WTC11 (cell line): Measurements from ENCODE around the gene MZF1. TPM values are rescaled to one million over a fixed set of nuclear protein-coding genes. Genes with fewer than 3 reads are reported as not detected.
A peak's percentile ranks its signal among the peaks of the same experiment; 100 is the strongest.

ENCODE experiments used
- ATAC-seq: fragments of 200-7000 bp; cut with Tn5 transposase; 2 replicates; pipeline ENCODE4 v1.10.0; 2021; ENCODE audit warnings: mild to moderate bottlenecking, moderate library complexity
- CTCF ChIA-PET: fragments of 300-600 bp; sonication (Branson Sonifier 250); formaldehyde crosslinking; loops from one replicate; lab custom pipeline; 2021; ENCODE audit warnings: antibody characterized with exemption; lab: Charles Lee
- POLR2A ChIA-PET: fragments of 350-600 bp; sonication (Branson Sonifier 250); formaldehyde crosslinking; loops from one replicate; lab custom pipeline; 2021; ENCODE audit warnings: antibody characterized with exemption; lab: Charles Lee
- DNase-seq: peaks from one replicate; pipeline ENCODE4 v3.0.0; 2021; ENCODE audit warnings: low spot score
- H3K27ac Mint-ChIP-seq: 2 replicates; pipeline ENCODE4 v1.8.0; 2021; ENCODE audit warnings: mixed read lengths
- H3K27me3 Mint-ChIP-seq: 2 replicates; pipeline ENCODE4 v1.8.0; 2021; ENCODE audit warnings: low read depth, mild to moderate bottlenecking, moderate library complexity, mixed read lengths
- H3K36me3 Mint-ChIP-seq: 2 replicates; pipeline ENCODE4 v1.8.0; 2021; ENCODE audit warnings: mixed read lengths
- H3K4me1 Mint-ChIP-seq: 2 replicates; pipeline ENCODE4 v1.8.0; 2022; ENCODE audit warnings: mixed read lengths
- H3K4me3 Mint-ChIP-seq: 2 replicates; pipeline ENCODE4 v1.8.0; 2021; ENCODE audit warnings: mild to moderate bottlenecking, moderate library complexity, mixed read lengths
- H3K9me3 Mint-ChIP-seq: 2 replicates; pipeline ENCODE4 v1.8.0; 2021; ENCODE audit warnings: mixed read lengths
- ATF1 ChIP-seq: sonication (generic); formaldehyde crosslinking; IDR thresholded peaks from 2 replicates; pipeline ENCODE4 v1.8.1; 2023; ENCODE audit warnings: mild to moderate bottlenecking, moderate library complexity, missing genetic modification reagents
- CBFB ChIP-seq: sonication (generic); formaldehyde crosslinking; IDR thresholded peaks from 2 replicates; pipeline ENCODE4 v1.8.1; 2022; ENCODE audit warnings: mild to moderate bottlenecking, low read depth, missing genetic modification reagents
- CTCF ChIP-seq: fragments of 200-600 bp; IDR thresholded peaks from 2 replicates; pipeline ENCODE4 v1.8.0; 2022; ENCODE audit warnings: antibody characterized with exemption
- ETV6 ChIP-seq: sonication (generic); formaldehyde crosslinking; IDR thresholded peaks from 2 replicates; pipeline ENCODE4 v1.8.1; 2022; ENCODE audit warnings: mild to moderate bottlenecking, missing genetic modification reagents
- FOXJ3 ChIP-seq: sonication (generic); formaldehyde crosslinking; IDR thresholded peaks from 2 replicates; pipeline ENCODE4 v1.9.0; 2021; ENCODE audit warnings: missing genetic modification reagents, mild to moderate bottlenecking, borderline replicate concordance
- GRHL2 ChIP-seq: fragments of 250-450 bp; sonication (Bioruptor Pico); IDR thresholded peaks from 2 replicates; pipeline ENCODE4 v1.8.0; 2022; ENCODE audit warnings: mild to moderate bottlenecking, moderate library complexity; ENCODE audit not compliant: insufficient replicate concordance, severe bottlenecking
- IRF2 ChIP-seq: sonication (generic); formaldehyde crosslinking; IDR thresholded peaks from 2 replicates; pipeline ENCODE4 v1.8.0; 2022; ENCODE audit warnings: low read depth, missing genetic modification reagents, borderline replicate concordance
- TCF7 ChIP-seq: sonication (generic); formaldehyde crosslinking; IDR thresholded peaks from 2 replicates; pipeline ENCODE4 v1.8.0; 2022; ENCODE audit warnings: mild to moderate bottlenecking, low read depth, missing genetic modification reagents, moderate library complexity
- TEAD4 ChIP-seq: sonication (generic); formaldehyde crosslinking; IDR thresholded peaks from 2 replicates; pipeline ENCODE4 v1.8.0; 2022; ENCODE audit warnings: mild to moderate bottlenecking, missing genetic modification reagents
- ZNF219 ChIP-seq: sonication (generic); formaldehyde crosslinking; IDR thresholded peaks from 2 replicates; pipeline ENCODE4 v1.8.0; 2023; ENCODE audit warnings: missing genetic modification reagents, mild to moderate bottlenecking, borderline replicate concordance
- ZNF232 ChIP-seq: sonication (generic); formaldehyde crosslinking; IDR thresholded peaks from 2 replicates; pipeline ENCODE4 v1.8.0; 2022; ENCODE audit warnings: mild to moderate bottlenecking, missing genetic modification reagents
- ZNF396 ChIP-seq: fragments of 250-450 bp; sonication (Bioruptor Pico); IDR thresholded peaks from 2 replicates; pipeline ENCODE4 v1.8.0; 2021; ENCODE audit warnings: mild to moderate bottlenecking, moderate library complexity, borderline replicate concordance
- ZNF416 ChIP-seq: fragments of 250-450 bp; sonication (Bioruptor Pico); IDR thresholded peaks from 2 replicates; pipeline ENCODE4 v1.9.0; 2021; ENCODE audit warnings: mild to moderate bottlenecking, inconsistent platforms
- ZNF671 ChIP-seq: fragments of 250-450 bp; sonication (Bioruptor Pico); IDR thresholded peaks from 2 replicates; pipeline ENCODE4 v1.8.0; 2021; ENCODE audit warnings: mild to moderate bottlenecking
- total RNA-seq: library from RNA; stranded (reverse); gene quantifications from 3 replicates; pipeline ENCODE4 v1.2.3, GENCODE V29; 2021
- TF ChIP-seq, protein P1 (sequence below): sonication (generic); formaldehyde crosslinking; IDR thresholded peaks from 2 replicates; pipeline ENCODE4 v1.8.0; 2023; ENCODE audit warnings: missing genetic modification reagents, mild to moderate bottlenecking, borderline replicate concordance
- TF ChIP-seq, protein P2 (sequence below): sonication (generic); formaldehyde crosslinking; IDR thresholded peaks from 2 replicates; pipeline ENCODE4 v1.8.1; 2023; ENCODE audit warnings: mild to moderate bottlenecking, missing genetic modification reagents
- TF ChIP-seq, protein P3 (sequence below): fragments of 250-450 bp; sonication (Bioruptor Pico); IDR thresholded peaks from 2 replicates; pipeline ENCODE4 v2.1.2; 2022; ENCODE audit warnings: mild to moderate bottlenecking, moderate library complexity
- TF ChIP-seq, protein P4 (sequence below): sonication (generic); formaldehyde crosslinking; conservative IDR thresholded peaks from 2 replicates; pipeline ENCODE4 v1.8.1; 2022; ENCODE audit warnings: mild to moderate bottlenecking, missing genetic modification reagents
- TF ChIP-seq, protein P5 (sequence below): sonication (generic); formaldehyde crosslinking; IDR thresholded peaks from 2 replicates; pipeline ENCODE4 v1.8.1; 2023; ENCODE audit warnings: mild to moderate bottlenecking, moderate library complexity, missing genetic modification reagents
- TF ChIP-seq, protein P6 (sequence below): sonication (generic); formaldehyde crosslinking; IDR thresholded peaks from 2 replicates; pipeline ENCODE4 v1.8.1; 2023; ENCODE audit warnings: mild to moderate bottlenecking, missing genetic modification reagents, moderate library complexity
- TF ChIP-seq, protein P7 (sequence below): sonication (generic); formaldehyde crosslinking; IDR thresholded peaks from 2 replicates; pipeline ENCODE4 v1.8.1; 2023; ENCODE audit warnings: mild to moderate bottlenecking, missing genetic modification reagents

MZF1 gene
- total RNA-seq, 1 experiment from 2014 or later, result 22.2 TPM

DNA sequence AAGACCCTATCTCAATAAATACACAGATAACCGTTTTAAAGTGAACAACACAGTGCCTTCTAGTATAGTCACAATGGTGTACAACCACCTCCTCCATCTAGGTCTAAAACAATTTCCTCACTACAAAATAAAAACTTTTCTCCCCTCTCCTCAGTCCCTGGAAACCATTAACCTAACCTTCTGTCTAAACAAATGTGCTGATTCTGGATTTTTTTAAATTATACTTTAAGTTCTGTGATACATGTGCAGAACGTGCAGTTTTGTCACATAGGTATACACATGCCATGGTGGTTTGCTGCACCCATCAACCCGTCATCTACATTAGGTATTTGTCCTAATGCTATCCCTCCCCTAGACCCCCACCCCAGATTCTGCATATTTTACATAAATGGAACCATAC is 43.7 kb downstream of the MZF1 start (continued):
- TF ChIP-seq, protein P1, sequence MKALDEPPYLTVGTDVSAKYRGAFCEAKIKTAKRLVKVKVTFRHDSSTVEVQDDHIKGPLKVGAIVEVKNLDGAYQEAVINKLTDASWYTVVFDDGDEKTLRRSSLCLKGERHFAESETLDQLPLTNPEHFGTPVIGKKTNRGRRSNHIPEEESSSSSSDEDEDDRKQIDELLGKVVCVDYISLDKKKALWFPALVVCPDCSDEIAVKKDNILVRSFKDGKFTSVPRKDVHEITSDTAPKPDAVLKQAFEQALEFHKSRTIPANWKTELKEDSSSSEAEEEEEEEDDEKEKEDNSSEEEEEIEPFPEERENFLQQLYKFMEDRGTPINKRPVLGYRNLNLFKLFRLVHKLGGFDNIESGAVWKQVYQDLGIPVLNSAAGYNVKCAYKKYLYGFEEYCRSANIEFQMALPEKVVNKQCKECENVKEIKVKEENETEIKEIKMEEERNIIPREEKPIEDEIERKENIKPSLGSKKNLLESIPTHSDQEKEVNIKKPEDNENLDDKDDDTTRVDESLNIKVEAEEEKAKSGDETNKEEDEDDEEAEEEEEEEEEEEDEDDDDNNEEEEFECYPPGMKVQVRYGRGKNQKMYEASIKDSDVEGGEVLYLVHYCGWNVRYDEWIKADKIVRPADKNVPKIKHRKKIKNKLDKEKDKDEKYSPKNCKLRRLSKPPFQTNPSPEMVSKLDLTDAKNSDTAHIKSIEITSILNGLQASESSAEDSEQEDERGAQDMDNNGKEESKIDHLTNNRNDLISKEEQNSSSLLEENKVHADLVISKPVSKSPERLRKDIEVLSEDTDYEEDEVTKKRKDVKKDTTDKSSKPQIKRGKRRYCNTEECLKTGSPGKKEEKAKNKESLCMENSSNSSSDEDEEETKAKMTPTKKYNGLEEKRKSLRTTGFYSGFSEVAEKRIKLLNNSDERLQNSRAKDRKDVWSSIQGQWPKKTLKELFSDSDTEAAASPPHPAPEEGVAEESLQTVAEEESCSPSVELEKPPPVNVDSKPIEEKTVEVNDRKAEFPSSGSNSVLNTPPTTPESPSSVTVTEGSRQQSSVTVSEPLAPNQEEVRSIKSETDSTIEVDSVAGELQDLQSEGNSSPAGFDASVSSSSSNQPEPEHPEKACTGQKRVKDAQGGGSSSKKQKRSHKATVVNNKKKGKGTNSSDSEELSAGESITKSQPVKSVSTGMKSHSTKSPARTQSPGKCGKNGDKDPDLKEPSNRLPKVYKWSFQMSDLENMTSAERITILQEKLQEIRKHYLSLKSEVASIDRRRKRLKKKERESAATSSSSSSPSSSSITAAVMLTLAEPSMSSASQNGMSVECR, result no peak
- TF ChIP-seq ZNF671 (CRISPR knock-in tag) (no peak), FOXJ3 (no peak)
- TF ChIP-seq, protein P2, sequence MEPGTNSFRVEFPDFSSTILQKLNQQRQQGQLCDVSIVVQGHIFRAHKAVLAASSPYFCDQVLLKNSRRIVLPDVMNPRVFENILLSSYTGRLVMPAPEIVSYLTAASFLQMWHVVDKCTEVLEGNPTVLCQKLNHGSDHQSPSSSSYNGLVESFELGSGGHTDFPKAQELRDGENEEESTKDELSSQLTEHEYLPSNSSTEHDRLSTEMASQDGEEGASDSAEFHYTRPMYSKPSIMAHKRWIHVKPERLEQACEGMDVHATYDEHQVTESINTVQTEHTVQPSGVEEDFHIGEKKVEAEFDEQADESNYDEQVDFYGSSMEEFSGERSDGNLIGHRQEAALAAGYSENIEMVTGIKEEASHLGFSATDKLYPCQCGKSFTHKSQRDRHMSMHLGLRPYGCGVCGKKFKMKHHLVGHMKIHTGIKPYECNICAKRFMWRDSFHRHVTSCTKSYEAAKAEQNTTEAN (CRISPR knock-in tag), result no peak
- TF ChIP-seq, protein P3, sequence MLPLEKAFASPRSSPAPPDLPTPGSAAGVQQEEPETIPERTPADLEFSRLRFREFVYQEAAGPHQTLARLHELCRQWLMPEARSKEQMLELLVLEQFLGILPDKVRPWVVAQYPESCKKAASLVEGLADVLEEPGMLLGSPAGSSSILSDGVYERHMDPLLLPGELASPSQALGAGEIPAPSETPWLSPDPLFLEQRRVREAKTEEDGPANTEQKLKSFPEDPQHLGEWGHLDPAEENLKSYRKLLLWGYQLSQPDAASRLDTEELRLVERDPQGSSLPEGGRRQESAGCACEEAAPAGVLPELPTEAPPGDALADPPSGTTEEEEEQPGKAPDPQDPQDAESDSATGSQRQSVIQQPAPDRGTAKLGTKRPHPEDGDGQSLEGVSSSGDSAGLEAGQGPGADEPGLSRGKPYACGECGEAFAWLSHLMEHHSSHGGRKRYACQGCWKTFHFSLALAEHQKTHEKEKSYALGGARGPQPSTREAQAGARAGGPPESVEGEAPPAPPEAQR (CRISPR knock-in tag), result no peak
- TF ChIP-seq, protein P4, sequence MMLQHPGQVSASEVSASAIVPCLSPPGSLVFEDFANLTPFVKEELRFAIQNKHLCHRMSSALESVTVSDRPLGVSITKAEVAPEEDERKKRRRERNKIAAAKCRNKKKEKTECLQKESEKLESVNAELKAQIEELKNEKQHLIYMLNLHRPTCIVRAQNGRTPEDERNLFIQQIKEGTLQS (CRISPR knock-in tag), result no peak

GRCh38 chr19:58522709-58523108 is 50.4 kb downstream of the MZF1 start:
- Mint-ChIP-seq H3K27ac (peak overlapping the region; percentile 55), H3K4me1 (peaks cover 41% of the 10 kb centered on the region), H3K9me3 (no peaks in the 10 kb centered on the region), H3K4me3 (no peak overlapping the region; the same call in 1 of the 2 replicates), H3K36me3 (no peaks in the 10 kb centered on the region), H3K27me3 (peaks cover 3% of the 10 kb centered on the region)
- DNase-seq, result no peak
- no peak for ATAC-seq
- CTCF ChIA-PET, result interaction anchor here (1.8 kb wide), 1 partner anchor 9 kb away, joined by 5 read pairs; no protein-coding TSS in a partner anchor
- POLR2A ChIA-PET, result interaction anchor here (1.7 kb wide), 1 partner anchor 15 kb away, joined by 4 read pairs; no protein-coding TSS in a partner anchor
- TF ChIP-seq, protein P5, sequence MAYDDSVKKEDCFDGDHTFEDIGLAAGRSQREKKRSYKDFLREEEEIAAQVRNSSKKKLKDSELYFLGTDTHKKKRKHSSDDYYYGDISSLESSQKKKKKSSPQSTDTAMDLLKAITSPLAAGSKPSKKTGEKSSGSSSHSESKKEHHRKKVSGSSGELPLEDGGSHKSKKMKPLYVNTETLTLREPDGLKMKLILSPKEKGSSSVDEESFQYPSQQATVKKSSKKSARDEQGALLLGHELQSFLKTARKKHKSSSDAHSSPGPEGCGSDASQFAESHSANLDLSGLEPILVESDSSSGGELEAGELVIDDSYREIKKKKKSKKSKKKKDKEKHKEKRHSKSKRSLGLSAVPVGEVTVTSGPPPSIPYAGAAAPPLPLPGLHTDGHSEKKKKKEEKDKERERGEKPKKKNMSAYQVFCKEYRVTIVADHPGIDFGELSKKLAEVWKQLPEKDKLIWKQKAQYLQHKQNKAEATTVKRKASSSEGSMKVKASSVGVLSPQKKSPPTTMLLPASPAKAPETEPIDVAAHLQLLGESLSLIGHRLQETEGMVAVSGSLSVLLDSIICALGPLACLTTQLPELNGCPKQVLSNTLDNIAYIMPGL (CRISPR knock-in tag), result no peak
- TF ChIP-seq CTCF (no peak), TEAD4 (CRISPR knock-in tag) (no peak), ZNF396 (no peak), ZNF416 (CRISPR knock-in tag) (no peak), GRHL2 (CRISPR knock-in tag) (no peak), ZNF232 (CRISPR knock-in tag) (no peak), TCF7 (no peak), ATF1 (CRISPR knock-in tag) (no peak), ETV6 (CRISPR knock-in tag) (no peak), ZNF219 (no peak), IRF2 (CRISPR knock-in tag) (no peak), CBFB (CRISPR knock-in tag) (no peak)
- TF ChIP-seq, protein P6, sequence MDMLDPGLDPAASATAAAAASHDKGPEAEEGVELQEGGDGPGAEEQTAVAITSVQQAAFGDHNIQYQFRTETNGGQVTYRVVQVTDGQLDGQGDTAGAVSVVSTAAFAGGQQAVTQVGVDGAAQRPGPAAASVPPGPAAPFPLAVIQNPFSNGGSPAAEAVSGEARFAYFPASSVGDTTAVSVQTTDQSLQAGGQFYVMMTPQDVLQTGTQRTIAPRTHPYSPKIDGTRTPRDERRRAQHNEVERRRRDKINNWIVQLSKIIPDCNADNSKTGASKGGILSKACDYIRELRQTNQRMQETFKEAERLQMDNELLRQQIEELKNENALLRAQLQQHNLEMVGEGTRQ (CRISPR knock-in tag), result no peak
- TF ChIP-seq, protein P7, sequence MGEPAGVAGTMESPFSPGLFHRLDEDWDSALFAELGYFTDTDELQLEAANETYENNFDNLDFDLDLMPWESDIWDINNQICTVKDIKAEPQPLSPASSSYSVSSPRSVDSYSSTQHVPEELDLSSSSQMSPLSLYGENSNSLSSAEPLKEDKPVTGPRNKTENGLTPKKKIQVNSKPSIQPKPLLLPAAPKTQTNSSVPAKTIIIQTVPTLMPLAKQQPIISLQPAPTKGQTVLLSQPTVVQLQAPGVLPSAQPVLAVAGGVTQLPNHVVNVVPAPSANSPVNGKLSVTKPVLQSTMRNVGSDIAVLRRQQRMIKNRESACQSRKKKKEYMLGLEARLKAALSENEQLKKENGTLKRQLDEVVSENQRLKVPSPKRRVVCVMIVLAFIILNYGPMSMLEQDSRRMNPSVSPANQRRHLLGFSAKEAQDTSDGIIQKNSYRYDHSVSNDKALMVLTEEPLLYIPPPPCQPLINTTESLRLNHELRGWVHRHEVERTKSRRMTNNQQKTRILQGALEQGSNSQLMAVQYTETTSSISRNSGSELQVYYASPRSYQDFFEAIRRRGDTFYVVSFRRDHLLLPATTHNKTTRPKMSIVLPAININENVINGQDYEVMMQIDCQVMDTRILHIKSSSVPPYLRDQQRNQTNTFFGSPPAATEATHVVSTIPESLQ (CRISPR knock-in tag), result no peak
